22Rv1 (cell line): ENCODE measurements around the gene HNRNPA2B1.
"Not testable (repeated sequence)": the region's sequence is repeated elsewhere in the genome, so short reads cannot be mapped to it uniquely, and the experiment has no call there.

Source experiments
- H3K27ac ChIP-seq: fragments of 450-650 bp; 2 replicates; pipeline ENCODE4 v1.5.1; 2017
- CTCF ChIP-seq: fragments of 450-650 bp; IDR thresholded peaks from 2 replicates; pipeline ENCODE4 v1.5.1; 2017; ENCODE audit warnings: mild to moderate bottlenecking
- ZFX ChIP-seq: fragments of 450-650 bp; IDR thresholded peaks from 2 replicates; pipeline ENCODE4 v1.6.1; 2017; ENCODE audit warnings: antibody characterized with exemption, borderline replicate concordance

Gene HNRNPA2B1

GRCh38 chr7:26155531-26156375 lies 44.8 kb downstream of the HNRNPA2B1 start:
- H3K27ac ChIP-seq: no peak overlapping the region
- TF ChIP-seq ZFX: no peak
- TF ChIP-seq CTCF: no peak

- no peak overlapping the region for H3K27ac ChIP-seq
- TF ChIP-seq ZFX (no peak), CTCF (no peak)
Observed at GRCh38 chr7:26153823-26154783, 46.4 kb downstream of the HNRNPA2B1 start.

GRCh38 chr7:26153241-26153822 lies 47.2 kb downstream of the HNRNPA2B1 start:
- TF ChIP-seq CTCF (no peak), ZFX (no peak)
- no peak overlapping the region for H3K27ac ChIP-seq

GRCh38 chr7:26152782-26153240 lies 47.7 kb downstream of the HNRNPA2B1 start:
- H3K27ac ChIP-seq: not testable (repeated sequence)

- peak within 1 kb of the TSS; percentile 42; the same call in 1 of the 2 replicates for H3K27ac ChIP-seq
- TF ChIP-seq CTCF: peak; percentile 27
- no peak for TF ChIP-seq ZFX
Observed at GRCh38 chr7:26151953-26152781, 48.4 kb downstream of the HNRNPA2B1 start, which contains the start of gene NFE2L3. Gene NFE2L3, plus strand, starts transcription at chr7:26152198. Its CDS starts 301 bp downstream, at chr7:26152499.

GRCh38 chr7:26151650-26151952 lies 48.9 kb downstream of the HNRNPA2B1 start:
- peak overlapping the region; percentile 42; the same call in 1 of the 2 replicates for H3K27ac ChIP-seq
- TF ChIP-seq ZFX (no peak), CTCF (no peak)

GRCh38 chr7:26151096-26151495 lies 49.5 kb downstream of the HNRNPA2B1 start:
- TF ChIP-seq CTCF (no peak), ZFX (no peak)
- H3K27ac ChIP-seq: no peak overlapping the region
